ENCODE measurements around the gene GRM7. TPM values are rescaled to one million over a fixed set of nuclear protein-coding genes. Genes with fewer than 3 reads are reported as not detected.

GRM7 gene
- total and polyA plus RNA-seq, 2 experiments from 2014 or later, result 0.40 TPM; not detected in 1

GRCh38 chr3:7393944-7394605 lies 533.2 kb downstream of the GRM7 start:
- Histone ChIP-seq H3K4me2 (no peak overlapping the region), H3K4me1 (ENCODE audit: insufficient read depth) (no peaks in the 10 kb centered on the region), H3K9me2 (ENCODE audit: insufficient read depth) (no peaks in the 10 kb centered on the region), H3K27ac (ENCODE audit: low read depth) (no peak overlapping the region), H3F3A (replicated peaks; ENCODE audit: low read depth) (no peaks in the 10 kb centered on the region), H3K79me2 (replicated peaks; ENCODE audit: insufficient read depth) (no peaks in the 10 kb centered on the region), H2AFZ (no peak overlapping the region), H4K20me1 (replicated peaks; ENCODE audit: insufficient read depth) (no peaks in the 10 kb centered on the region), H3K27me3 (ENCODE audit: insufficient read depth) (no peaks in the 10 kb centered on the region), H3K36me3 (ENCODE audit: insufficient read depth) (no peaks in the 10 kb centered on the region), H3K4me3 (no peak overlapping the region)
- TF ChIP-seq ZNF114 (CRISPR knock-in tag; IDR thresholded peaks at IDR 0.05), result no peak
- no peak for ATAC-seq
- no peak overlapping the region for H3K4me3 Mint-ChIP-seq
- DNase-seq (ENCODE audit: low spot score), result no peak
- H3K9me3 Mint-ChIP-seq, result peaks cover 47% of the 10 kb centered on the region
- H3K36me3 Mint-ChIP-seq (ENCODE audit: low read depth), result peaks cover 3% of the 10 kb centered on the region; the same call in 1 of the 3 replicates
- no peak overlapping the region for H3K27ac Mint-ChIP-seq
- H3K4me1 Mint-ChIP-seq, result no peaks in the 10 kb centered on the region
- no peaks in the 10 kb centered on the region for H3K27me3 Mint-ChIP-seq (ENCODE audit: insufficient read depth, low read depth, poor library complexity)

- H3K4me1 Mint-ChIP-seq, result no peaks in the 10 kb centered on the region
- H3K27me3 ChIP-seq (ENCODE audit: insufficient read depth), result no peaks in the 10 kb centered on the region
These were observed 535.6 kb downstream of the GRM7 start for GRCh38 chr3:7396534-7396933.

More at GRCh38 chr3:7396534-7396933, 535.6 kb downstream of the GRM7 start:
- no peak for ATAC-seq
- Histone ChIP-seq H3K27ac (ENCODE audit: low read depth) (no peak overlapping the region), H3K4me2 (no peak overlapping the region), H3K9me2 (ENCODE audit: insufficient read depth) (no peaks in the 10 kb centered on the region), H3K36me3 (ENCODE audit: insufficient read depth) (no peaks in the 10 kb centered on the region; the same call in 1 of the 2 replicates), H3K4me3 (no peak overlapping the region), H3K4me1 (ENCODE audit: insufficient read depth) (no peaks in the 10 kb centered on the region), H3F3A (replicated peaks; ENCODE audit: low read depth) (no peaks in the 10 kb centered on the region), H4K20me1 (replicated peaks; ENCODE audit: insufficient read depth) (no peaks in the 10 kb centered on the region), H3K79me2 (replicated peaks; ENCODE audit: insufficient read depth) (no peaks in the 10 kb centered on the region), H2AFZ (no peak overlapping the region)
- no peak for DNase-seq (ENCODE audit: low spot score)
- Mint-ChIP-seq H3K4me3 (no peak overlapping the region), H3K9me3 (peaks cover 32% of the 10 kb centered on the region), H3K27ac (no peak overlapping the region), H3K36me3 (ENCODE audit: low read depth) (peaks cover 3% of the 10 kb centered on the region; the same call in 1 of the 3 replicates), H3K27me3 (ENCODE audit: insufficient read depth, low read depth, poor library complexity) (no peaks in the 10 kb centered on the region)
- TF ChIP-seq ZNF462 (CRISPR knock-in tag; IDR thresholded peaks at IDR 0.05) (no peak), ZNF114 (CRISPR knock-in tag; IDR thresholded peaks at IDR 0.05) (no peak), CTCF (conservative IDR thresholded peaks at IDR 0.05; ENCODE audit: low read depth in 2 of 2) (no peak), EZH2 (IDR thresholded peaks at IDR 0.05; ENCODE audit: low read depth, unreplicated experiment) (no peak), STAT1 (IDR thresholded peaks at IDR 0.05; ENCODE audit: unreplicated experiment) (no peak), EZH2phosphoT487 (IDR thresholded peaks at IDR 0.05; ENCODE audit: unreplicated experiment) (no peak), POLR2AphosphoS5 (IDR thresholded peaks at IDR 0.05; ENCODE audit: low read depth) (no peak), REST (IDR thresholded peaks at IDR 0.05; ENCODE audit: unreplicated experiment) (no peak), NANOG (IDR thresholded peaks at IDR 0.05; ENCODE audit: borderline replicate concordance) (no peak)
